GM12872 (cell line): ENCODE data around the gene EXOSC5.

Source experiments
- CTCF ChIP-seq: IDR thresholded peaks from 3 replicates; pipeline ENCODE4 v1.5.1; 2011; ENCODE audit warnings: low read depth, mild to moderate bottlenecking, low read length, moderate library complexity; ENCODE audit not compliant: insufficient read depth

Gene EXOSC5

DNA sequence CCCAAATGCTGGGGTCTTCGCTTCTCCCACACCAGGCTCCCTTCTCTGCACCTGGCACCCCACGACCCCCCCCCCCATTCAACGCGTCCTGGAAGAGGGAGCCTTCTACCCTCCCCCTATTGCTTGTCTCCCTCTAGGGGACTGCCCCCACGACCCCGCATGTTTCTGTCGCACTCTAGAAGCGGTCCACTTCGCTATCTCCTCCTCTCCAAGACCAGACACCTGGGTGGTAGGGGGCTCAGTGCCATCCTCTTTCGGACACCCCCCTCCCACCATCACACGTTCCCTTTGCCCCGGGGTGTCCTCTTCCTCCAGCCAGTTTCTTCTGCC is 44.9 kb downstream of the EXOSC5 start:
- no peak for TF ChIP-seq CTCF

DNA sequence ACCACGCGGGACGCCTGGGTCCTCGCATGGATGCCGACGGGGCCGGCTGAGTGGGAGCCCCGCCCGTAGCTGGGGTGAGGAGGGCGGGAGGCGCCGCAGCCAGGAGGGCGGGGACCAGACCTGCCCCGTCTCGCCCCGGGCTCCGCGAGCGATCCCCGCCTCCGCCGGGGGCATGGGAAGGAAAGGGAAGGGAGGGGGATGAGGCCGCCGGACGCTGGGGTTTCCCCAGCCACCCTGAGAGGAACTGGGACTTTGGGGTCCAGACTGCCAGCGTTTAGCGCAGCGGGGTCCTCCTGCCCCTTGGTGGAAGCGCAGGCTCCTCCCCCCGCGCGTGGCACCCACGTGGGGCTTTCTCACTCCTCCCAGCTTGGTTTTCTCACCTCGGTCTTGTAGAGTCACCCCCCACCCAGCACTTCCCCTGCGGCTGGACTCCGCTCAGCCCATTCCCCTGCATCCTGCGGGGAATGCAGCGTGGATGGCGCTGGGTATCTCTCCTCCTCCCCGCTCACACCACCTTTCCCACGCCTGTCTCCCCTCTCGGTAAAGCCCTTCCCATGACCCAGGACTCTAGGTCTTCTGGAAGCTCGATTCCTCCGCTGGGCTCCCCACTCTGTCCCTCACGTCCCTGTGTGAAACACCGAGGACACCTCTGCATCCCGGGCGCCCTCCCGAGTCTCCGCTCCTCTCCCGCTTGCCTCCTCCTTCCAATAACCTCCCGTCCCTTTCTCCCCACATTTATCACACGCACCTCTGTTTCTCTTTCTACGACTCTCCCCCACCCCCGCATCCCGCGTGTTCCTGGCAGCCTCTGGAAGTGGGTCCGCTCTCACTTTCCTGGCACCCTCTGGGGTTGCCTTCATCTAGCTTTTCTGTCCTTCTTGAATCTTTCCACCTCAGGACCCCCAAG is 45.6 kb downstream of the EXOSC5 start:
- TF ChIP-seq CTCF: no peak

GRCh38 chr19:41350735-41351338 is 46.3 kb downstream of the EXOSC5 start:
- TF ChIP-seq CTCF: no peak

DNA sequence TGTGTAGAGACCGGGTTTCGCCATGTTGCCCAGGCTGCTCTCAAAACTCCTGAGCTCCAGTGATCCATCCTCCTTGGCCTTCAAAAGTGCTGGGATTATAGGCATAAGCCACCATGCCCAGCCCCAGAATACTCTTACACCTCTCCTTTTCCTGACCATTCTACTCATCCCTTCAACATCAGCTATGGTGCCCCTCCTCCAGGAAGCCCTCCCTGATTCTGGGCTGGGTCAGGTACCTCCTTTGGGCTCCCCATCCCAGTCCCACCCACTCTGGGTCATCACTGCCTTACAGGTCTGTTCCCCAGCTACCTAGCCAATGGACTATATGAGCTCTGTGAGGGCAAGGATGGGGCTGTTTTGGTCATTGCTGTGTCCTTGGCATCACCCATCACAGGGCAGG is 53.0 kb downstream of the EXOSC5 start:
- no peak for TF ChIP-seq CTCF

GRCh38 chr19:41341669-41342490 is 55.3 kb downstream of the EXOSC5 start:
- TF ChIP-seq CTCF: no peak

DNA sequence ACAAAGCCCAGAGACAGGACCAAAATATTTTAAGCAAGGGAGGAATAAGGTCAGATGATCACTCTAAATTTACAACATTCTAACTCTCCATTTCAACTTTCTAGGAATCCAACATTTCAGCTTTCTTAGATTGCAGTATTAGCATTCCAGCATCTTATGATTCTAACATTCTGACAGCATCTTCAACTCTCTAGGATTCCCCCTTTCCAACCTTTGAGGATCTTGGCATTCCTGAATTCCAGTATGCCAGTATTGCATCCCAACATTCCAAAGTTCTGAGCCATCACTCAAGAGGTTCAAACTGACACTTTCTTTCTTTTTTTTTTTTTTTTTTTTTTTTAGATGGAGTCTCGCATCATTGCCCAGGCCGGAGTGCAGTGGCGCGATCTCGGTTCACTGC is 57.2 kb downstream of the EXOSC5 start:
- no peak for TF ChIP-seq CTCF
